Stimulated activated CD4-positive, alpha-beta T cell treated with anti-CD3 and anti-CD28 coated beads, Interleukin-12 subunit alpha, Interleukin-12 subunit beta, amount 100 ng/mL, for 48 hours (primary cell): ENCODE measurements around the gene LRRFIP1.

Experiments used
- DNase-seq, 3 donors: peaks; one replicate each; pipeline ENCODE4 v3.0.0-alpha.2; 2020; ENCODE audit warnings: low read depth in 2 of 3, low spot score in 1 of 3

Gene LRRFIP1

GRCh38 chr2:237638176-237638575, 10.8 kb downstream of the LRRFIP1 start:
- no peak for DNase-seq

- DNase-seq, result no peak
Measured at GRCh38 chr2:237639052-237639835, 11.9 kb downstream of the LRRFIP1 start.

- DNase-seq, result no peak
Measured at GRCh38 chr2:237639836-237640220, 12.4 kb downstream of the LRRFIP1 start.

- no peak for DNase-seq
Measured at GRCh38 chr2:237640493-237640998, 13.2 kb downstream of the LRRFIP1 start.

GRCh38 chr2:237642038-237642734, 14.8 kb downstream of the LRRFIP1 start:
- no peak for DNase-seq

- no peak for DNase-seq
Measured at GRCh38 chr2:237643066-237643465, 15.7 kb downstream of the LRRFIP1 start.

- DNase-seq, result no peak
Measured at GRCh38 chr2:237643582-237644380, 16.4 kb downstream of the LRRFIP1 start.

- DNase-seq, result no peak
Measured at GRCh38 chr2:237644381-237644703, 17.0 kb downstream of the LRRFIP1 start.

- no peak for DNase-seq
Measured at GRCh38 chr2:237645261-237645660, 17.9 kb downstream of the LRRFIP1 start.

GRCh38 chr2:237647176-237648015, 20.0 kb downstream of the LRRFIP1 start:
- DNase-seq, result no peak

GRCh38 chr2:237648016-237648381, 20.6 kb downstream of the LRRFIP1 start:
- DNase-seq, result no peak

GRCh38 chr2:237649541-237650454, 22.4 kb downstream of the LRRFIP1 start:
- no peak for DNase-seq

GRCh38 chr2:237650455-237650850, 23.1 kb downstream of the LRRFIP1 start:
- DNase-seq, result no peak

- DNase-seq, result no peak
Measured at GRCh38 chr2:237651761-237652160, 24.4 kb downstream of the LRRFIP1 start.

GRCh38 chr2:237652181-237652580, 24.8 kb downstream of the LRRFIP1 start:
- no peak for DNase-seq

- DNase-seq, result no peak
Measured at GRCh38 chr2:237652854-237653253, 25.5 kb downstream of the LRRFIP1 start.

GRCh38 chr2:237653776-237654558, 26.6 kb downstream of the LRRFIP1 start:
- no peak for DNase-seq

- DNase-seq, result no peak
Measured at GRCh38 chr2:237657063-237657462, 29.7 kb downstream of the LRRFIP1 start.

- no peak for DNase-seq
Measured at GRCh38 chr2:237660381-237660900, 33.1 kb downstream of the LRRFIP1 start.
